Activated CD4-positive, alpha-beta memory T cell treated with anti-CD3 and anti-CD28 coated beads, Interleukin-2, amount 10 ng/mL, durations not matched to agents 7 days and 5 days (primary cell): ENCODE results near the gene ADORA1. TPM values are rescaled to one million over a fixed set of nuclear protein-coding genes. Genes with fewer than 3 reads are reported as not detected.

ENCODE experiments used
- CTCF ChIA-PET: fragments of 350-600 bp; sonication (Branson Sonifier 250); formaldehyde crosslinking; loops from one replicate; lab custom pipeline; 2021; ENCODE audit warnings: antibody characterized with exemption, inconsistent platforms; lab: Charles Lee
- POLR2A ChIA-PET: fragments of 350-600 bp; sonication (Branson Sonifier 250); formaldehyde crosslinking; loops from one replicate; lab custom pipeline; 2021; ENCODE audit warnings: antibody characterized with exemption; lab: Charles Lee
- DNase-seq: peaks from one replicate; pipeline ENCODE4 v3.0.0-alpha.2; 2020
- H3K27ac Mint-ChIP-seq: one replicate; pipeline ENCODE4 v1.8.0; 2021; ENCODE audit warnings: mild to moderate bottlenecking, mixed read lengths
- H3K27me3 Mint-ChIP-seq: one replicate; pipeline ENCODE4 v1.8.0; 2021; ENCODE audit warnings: mixed read lengths
- H3K36me3 Mint-ChIP-seq: one replicate; pipeline ENCODE4 v1.8.0; 2021; ENCODE audit warnings: low read depth, mixed read lengths
- H3K4me1 Mint-ChIP-seq: one replicate; pipeline ENCODE4 v1.8.0; 2021; ENCODE audit warnings: mixed read lengths
- H3K4me3 Mint-ChIP-seq: one replicate; pipeline ENCODE4 v1.8.0; 2021; ENCODE audit warnings: mild to moderate bottlenecking, mixed read lengths
- H3K9me3 Mint-ChIP-seq: one replicate; pipeline ENCODE4 v1.8.0; 2021; ENCODE audit warnings: mixed read lengths
- total RNA-seq, 2 experiments: library from RNA; stranded (reverse); gene quantifications; one replicate each; pipeline ENCODE4 v1.2.3, GENCODE V29; 2021

The ADORA1 gene
- total RNA-seq, 2 experiments from 2014 or later, result 0.40 TPM; not detected in 1

- POLR2A ChIA-PET, result no interaction called here
- CTCF ChIA-PET, result no interaction called here
These were observed 61.2 kb downstream of the ADORA1 start for GRCh38 chr1:203188686-203189232.

DNA sequence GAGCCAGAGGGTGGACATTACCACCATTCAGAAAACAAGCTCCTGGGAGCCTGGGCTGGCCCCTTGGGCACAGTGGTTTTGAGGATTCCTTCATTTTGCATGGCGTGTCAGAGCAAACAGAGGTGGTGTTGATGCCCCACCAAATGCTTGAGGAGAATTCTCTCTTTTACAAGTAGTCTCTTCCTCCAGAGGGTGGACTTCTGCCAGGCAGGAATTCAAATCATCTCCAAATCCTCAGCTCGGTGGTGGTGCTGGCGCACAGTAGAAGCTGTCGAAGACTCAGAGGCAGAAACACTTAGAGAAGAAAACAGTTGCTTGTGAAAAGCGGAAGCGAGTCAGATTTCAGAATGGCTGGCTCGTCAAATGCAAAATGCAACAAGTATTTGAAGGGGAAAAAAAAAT lies 62.4 kb downstream of the ADORA1 start:
- Mint-ChIP-seq H3K27me3 (peaks cover 21% of the 10 kb centered on the region), H3K36me3 (no peaks in the 10 kb centered on the region), H3K27ac (no peak overlapping the region), H3K4me3 (no peak overlapping the region), H3K4me1 (no peaks in the 10 kb centered on the region), H3K9me3 (no peaks in the 10 kb centered on the region)
- POLR2A ChIA-PET, result interaction anchor here (1.3 kb wide), 1 partner anchor 11 kb away, joined by 3 read pairs; no protein-coding TSS in a partner anchor
- CTCF ChIA-PET, result no interaction called here
- DNase-seq, result no peak

More at GRCh38 chr1:203188686-203189232, 61.2 kb downstream of the ADORA1 start:
- H3K4me3 Mint-ChIP-seq, result no peak overlapping the region
- H3K4me1 Mint-ChIP-seq, result no peaks in the 10 kb centered on the region
- H3K9me3 Mint-ChIP-seq, result no peaks in the 10 kb centered on the region
- DNase-seq, result no peak
- peaks cover 21% of the 10 kb centered on the region for H3K27me3 Mint-ChIP-seq
- H3K36me3 Mint-ChIP-seq, result no peaks in the 10 kb centered on the region
- H3K27ac Mint-ChIP-seq, result no peak overlapping the region

DNA sequence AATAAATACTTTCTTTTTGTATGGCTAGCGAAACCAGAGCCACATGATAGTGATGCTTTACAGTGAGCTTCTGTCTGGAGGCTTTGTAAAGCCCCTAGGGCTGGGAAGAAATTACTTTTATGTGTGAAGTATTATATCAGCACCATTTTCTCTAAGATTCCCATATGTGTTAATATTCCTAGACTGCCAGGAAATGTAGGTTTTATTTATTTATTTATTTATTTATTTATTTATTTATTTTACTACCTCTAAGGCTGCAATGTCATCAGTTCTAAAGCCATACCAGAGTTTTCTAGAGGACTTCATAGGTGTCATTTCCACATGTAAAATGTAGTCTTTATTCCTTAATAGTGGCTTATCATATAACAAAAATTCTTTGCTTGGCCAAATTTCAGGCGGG lies 63.4 kb downstream of the ADORA1 start:
- Mint-ChIP-seq H3K9me3 (no peaks in the 10 kb centered on the region), H3K36me3 (no peaks in the 10 kb centered on the region), H3K27ac (no peak overlapping the region), H3K4me3 (no peak overlapping the region), H3K27me3 (peaks cover 27% of the 10 kb centered on the region), H3K4me1 (no peaks in the 10 kb centered on the region)
- no peak for DNase-seq
- CTCF ChIA-PET, result no interaction called here
- POLR2A ChIA-PET, result interaction anchor here (1.3 kb wide), 1 partner anchor 12 kb away, joined by 3 read pairs; no protein-coding TSS in a partner anchor

DNA sequence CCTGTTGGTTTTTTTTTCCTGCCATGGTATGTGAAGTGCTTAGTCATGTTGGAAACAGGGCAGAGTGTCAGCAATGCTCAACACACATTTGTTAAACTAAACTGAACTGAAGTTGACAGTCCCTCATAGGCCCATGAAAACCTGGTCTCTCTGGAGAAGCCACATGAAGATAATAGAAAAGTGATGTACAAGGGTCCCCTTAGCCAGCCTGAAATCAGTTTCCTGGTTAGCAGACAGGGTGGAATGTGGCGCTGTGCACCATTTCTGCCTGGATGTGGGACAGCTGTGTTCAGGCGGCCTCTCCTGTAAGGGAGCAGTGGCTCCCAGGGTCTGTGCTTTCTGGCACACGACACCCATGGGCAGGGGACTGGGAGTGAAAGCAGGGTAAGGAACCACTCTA lies 68.8 kb downstream of the ADORA1 start:
- no peak for DNase-seq
- H3K4me3 Mint-ChIP-seq, result no peak overlapping the region
- H3K4me1 Mint-ChIP-seq, result no peaks in the 10 kb centered on the region
- H3K36me3 Mint-ChIP-seq, result no peaks in the 10 kb centered on the region
- peaks cover 29% of the 10 kb centered on the region for H3K27me3 Mint-ChIP-seq
- no peak overlapping the region for H3K27ac Mint-ChIP-seq
- ChIA-PET POLR2A (no interaction called here), CTCF (no interaction called here)
- H3K9me3 Mint-ChIP-seq, result no peaks in the 10 kb centered on the region

DNA sequence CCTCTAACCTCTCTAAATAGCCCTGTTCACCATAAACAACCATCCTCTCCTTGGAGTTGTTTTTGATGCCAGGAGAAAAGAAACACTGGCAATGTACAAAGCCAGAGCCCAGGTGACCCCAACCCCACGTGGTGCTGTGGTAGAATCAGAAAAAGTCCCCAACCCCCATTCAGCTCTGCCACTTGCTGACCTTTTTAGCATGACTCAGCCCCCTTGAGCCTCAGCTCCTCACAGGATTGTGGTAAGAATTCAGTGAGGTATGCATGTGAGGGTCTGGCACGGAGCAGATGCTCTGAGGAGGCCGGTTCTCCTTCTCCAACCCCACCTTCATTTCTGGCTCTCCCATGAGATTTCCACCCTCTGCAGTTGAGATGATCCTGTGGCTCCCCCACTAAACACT lies 70.1 kb downstream of the ADORA1 start:
- Mint-ChIP-seq H3K4me3 (no peak overlapping the region), H3K9me3 (no peaks in the 10 kb centered on the region), H3K27ac (no peak overlapping the region), H3K4me1 (no peaks in the 10 kb centered on the region), H3K36me3 (no peaks in the 10 kb centered on the region), H3K27me3 (peaks cover 32% of the 10 kb centered on the region)
- ChIA-PET CTCF (no interaction called here), POLR2A (no interaction called here)
- DNase-seq, result no peak

DNA sequence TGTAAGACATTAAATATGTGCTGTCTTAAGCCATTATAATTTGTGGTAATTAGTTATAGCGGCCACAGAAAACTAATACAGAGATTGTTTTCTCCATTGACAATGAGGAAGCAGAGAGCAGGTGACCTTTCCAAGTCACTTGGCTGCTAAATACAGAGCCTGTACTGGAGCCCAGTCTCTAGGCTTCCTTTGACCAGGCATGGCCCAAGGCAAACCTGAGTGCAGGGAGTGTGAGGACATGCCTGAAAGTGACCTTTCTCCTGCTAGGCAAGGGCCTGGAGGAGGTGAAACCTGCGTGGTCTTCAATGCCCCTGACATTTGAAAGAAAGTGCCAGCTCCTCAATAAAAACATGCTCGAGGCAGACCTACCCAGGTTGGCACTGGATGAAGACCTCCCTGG lies 71.5 kb downstream of the ADORA1 start:
- no peak for DNase-seq
- Mint-ChIP-seq H3K27ac (no peak overlapping the region), H3K9me3 (no peaks in the 10 kb centered on the region), H3K36me3 (no peaks in the 10 kb centered on the region), H3K4me3 (no peak overlapping the region), H3K4me1 (no peaks in the 10 kb centered on the region), H3K27me3 (peaks cover 40% of the 10 kb centered on the region)
- CTCF ChIA-PET, result interaction anchor here (1.3 to 1.4 kb wide), 2 partner anchors 17 to 27 kb away, joined by 3 read pairs; no protein-coding TSS in a partner anchor
- POLR2A ChIA-PET, result no interaction called here

DNA sequence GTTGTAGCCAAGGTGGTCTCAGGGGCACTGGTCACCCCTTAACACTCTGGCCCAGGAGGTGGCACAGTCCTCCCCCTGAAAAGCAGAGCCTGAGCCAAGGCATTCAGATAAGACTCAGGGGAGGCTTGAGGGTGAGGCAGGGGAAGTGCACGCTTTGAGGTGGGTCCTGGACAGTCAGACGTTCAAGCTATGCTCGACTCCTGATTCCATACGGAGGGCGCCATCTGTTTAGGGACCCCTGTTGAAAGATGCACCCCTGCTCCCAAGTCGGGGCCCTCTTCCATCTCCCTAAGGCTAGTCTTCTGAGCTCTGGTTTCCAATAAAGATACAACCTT lies 71.9 kb downstream of the ADORA1 start:
- ChIA-PET POLR2A (no interaction called here), CTCF (interaction anchor here (0.9 to 1.4 kb wide), 3 partner anchors 17 to 160 kb away, joined by 3 to 4 read pairs (median 3); no protein-coding TSS in a partner anchor)
- Mint-ChIP-seq H3K4me1 (no peaks in the 10 kb centered on the region), H3K36me3 (no peaks in the 10 kb centered on the region), H3K27me3 (peaks cover 40% of the 10 kb centered on the region), H3K27ac (no peak overlapping the region), H3K4me3 (no peak overlapping the region), H3K9me3 (no peaks in the 10 kb centered on the region)
- DNase-seq, result no peak

DNA sequence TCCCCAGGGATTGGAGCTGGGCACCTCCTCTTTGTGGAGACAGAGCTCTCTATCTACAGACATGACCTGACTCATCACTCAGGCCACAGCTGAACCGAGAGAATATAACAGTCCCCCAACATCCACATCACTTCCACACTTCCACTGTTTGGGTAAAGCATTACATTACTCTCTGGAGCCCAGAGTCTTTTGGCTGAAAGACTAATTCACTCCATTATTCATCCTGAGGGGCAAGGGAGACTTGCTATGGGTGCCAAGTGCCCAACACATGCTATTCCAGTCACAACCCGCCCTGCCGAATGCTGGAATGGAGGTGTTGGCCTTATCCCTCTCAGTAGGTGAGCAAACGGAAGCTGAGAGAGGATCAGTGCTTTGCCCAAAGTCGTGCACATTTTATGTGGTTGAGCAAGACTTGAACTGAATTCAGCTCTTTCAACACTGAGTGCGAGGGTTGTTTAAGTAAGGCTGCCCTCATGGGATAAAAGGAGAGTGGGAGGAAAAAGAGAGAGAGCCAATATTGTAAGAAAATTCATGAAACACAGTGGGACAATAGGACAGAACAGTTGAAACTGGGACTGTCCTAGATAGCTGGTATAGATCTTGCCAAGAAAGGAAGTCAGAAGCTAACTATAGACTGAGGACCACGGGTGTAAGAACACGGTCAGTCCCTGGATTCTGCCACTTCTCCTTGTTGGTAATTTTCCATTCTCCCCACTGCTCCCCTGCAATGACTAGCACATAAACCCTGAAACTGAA lies 72.5 kb downstream of the ADORA1 start:
- Mint-ChIP-seq H3K27ac (no peak overlapping the region), H3K9me3 (no peaks in the 10 kb centered on the region), H3K27me3 (peaks cover 40% of the 10 kb centered on the region), H3K4me3 (no peak overlapping the region), H3K4me1 (no peaks in the 10 kb centered on the region), H3K36me3 (no peaks in the 10 kb centered on the region)
- POLR2A ChIA-PET, result interaction anchor here (0.9 kb wide), 1 partner anchor 160 kb away, joined by 3 read pairs; no protein-coding TSS in a partner anchor
- CTCF ChIA-PET, result interaction anchor here (0.9 kb wide), 1 partner anchor 160 kb away, joined by 4 read pairs; no protein-coding TSS in a partner anchor
- DNase-seq, result no peak

DNA sequence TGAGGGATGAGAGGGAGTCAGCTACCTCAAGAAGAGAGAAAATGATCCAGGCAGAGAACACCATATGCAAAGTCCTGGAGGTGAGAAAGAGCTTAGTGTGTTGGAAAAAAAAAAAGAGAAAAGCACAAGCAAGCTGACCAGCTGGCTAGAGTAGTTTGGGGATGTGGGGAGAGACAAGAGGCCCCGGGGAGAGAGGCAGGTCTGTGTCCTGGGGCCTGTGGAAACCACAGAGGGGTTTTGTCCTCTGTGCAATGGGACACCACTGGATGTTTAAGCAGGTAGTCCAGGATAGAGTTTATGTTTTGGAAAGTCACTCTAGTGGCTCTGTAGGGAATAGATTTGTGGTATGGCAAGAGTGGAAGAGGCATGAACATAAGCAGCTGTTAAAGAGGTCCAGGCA lies 73.4 kb downstream of the ADORA1 start:
- H3K9me3 Mint-ChIP-seq, result no peaks in the 10 kb centered on the region

DNA sequence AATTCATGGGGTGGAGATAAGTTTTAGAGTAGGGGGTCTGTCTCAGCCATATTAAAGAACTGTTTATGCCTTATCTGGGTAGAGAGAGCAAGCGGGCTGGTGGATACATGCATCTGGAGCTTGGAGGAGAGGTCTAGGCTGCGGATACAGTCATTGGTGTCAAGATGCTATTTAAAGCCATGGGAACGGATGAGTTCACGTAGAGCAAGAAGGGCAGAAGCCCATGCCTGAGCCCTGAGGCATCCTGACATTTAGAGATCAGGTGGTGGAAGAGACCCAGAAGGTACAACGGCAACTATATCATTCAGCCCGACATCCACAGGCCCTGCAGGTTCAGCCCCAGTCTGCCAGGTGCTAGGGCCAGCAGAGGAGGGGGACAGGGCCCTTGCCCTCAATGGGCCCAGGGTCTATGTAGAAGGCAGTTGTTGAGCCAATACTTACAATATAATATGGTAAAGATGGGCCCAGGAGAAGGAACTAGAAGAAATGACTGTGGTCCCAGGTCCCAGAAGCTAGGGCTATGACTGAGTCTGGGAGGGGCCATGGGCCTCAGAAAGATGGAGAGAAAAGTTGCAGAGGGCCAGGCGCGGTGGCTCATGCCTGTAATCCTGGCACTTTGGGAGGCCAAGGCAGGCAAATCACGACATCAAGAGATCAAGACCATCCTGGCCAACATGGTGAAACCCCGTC lies 74.1 kb downstream of the ADORA1 start:
- Mint-ChIP-seq H3K4me1 (no peaks in the 10 kb centered on the region), H3K9me3 (no peaks in the 10 kb centered on the region), H3K36me3 (no peaks in the 10 kb centered on the region), H3K27me3 (peaks cover 34% of the 10 kb centered on the region), H3K4me3 (no peak overlapping the region), H3K27ac (no peak overlapping the region)
- CTCF ChIA-PET, result no interaction called here
- DNase-seq, result no peak
- POLR2A ChIA-PET, result no interaction called here

More for the DNA sequence above, 73.4 kb downstream of the ADORA1 start:
- Mint-ChIP-seq H3K4me1 (no peaks in the 10 kb centered on the region), H3K27me3 (peaks cover 34% of the 10 kb centered on the region), H3K36me3 (no peaks in the 10 kb centered on the region), H3K27ac (no peak overlapping the region), H3K4me3 (no peak overlapping the region)
- CTCF ChIA-PET, result no interaction called here
- POLR2A ChIA-PET, result no interaction called here
- no peak for DNase-seq

DNA sequence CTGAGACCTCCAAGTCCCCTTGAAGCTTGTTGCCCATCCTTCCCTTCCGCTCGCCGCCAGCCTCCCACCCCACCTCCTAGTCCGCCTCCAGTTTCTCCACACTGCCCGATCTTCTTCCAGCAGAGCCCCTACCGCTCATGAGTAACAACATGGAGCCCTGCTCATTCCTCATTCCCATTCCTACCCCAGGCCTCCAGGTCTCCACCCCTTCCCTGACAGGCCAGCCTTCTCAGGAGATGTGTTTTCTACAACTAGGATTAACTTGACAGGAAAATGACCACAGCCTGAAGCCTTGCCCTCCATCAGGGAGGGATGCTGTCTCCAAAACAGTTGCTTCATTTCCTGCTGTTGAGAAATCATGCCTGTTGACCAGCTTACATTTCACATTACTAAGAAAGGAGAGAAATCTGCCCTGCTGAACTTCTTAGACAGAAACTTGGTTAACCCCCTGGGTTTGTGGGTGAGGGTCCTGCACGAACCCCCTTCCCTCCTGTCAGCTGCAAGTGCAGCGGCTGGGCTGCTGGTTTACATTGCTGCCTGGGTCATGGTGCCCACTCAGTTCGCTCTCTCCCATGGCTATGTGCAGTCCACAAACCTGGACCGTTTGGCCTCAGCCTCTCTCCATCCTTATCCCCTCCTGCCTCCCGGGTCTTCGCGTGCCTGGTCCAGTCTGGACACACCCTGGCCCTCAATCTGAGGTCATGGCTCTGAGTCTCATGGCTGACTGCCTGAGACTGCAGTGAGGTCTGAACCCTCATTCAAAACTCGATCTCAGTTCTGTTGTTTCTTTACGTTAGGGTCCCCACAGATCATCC lies 75.1 kb downstream of the ADORA1 start:
- no peak overlapping the region for H3K27ac Mint-ChIP-seq
- CTCF ChIA-PET, result interaction anchor here (1.6 kb wide), 1 partner anchor 13 kb away, joined by 7 read pairs; no protein-coding TSS in a partner anchor
- no peak overlapping the region for H3K4me3 Mint-ChIP-seq
- no peak for DNase-seq
- peaks cover 1% of the 10 kb centered on the region for H3K4me1 Mint-ChIP-seq
- H3K9me3 Mint-ChIP-seq, result no peaks in the 10 kb centered on the region
- peaks cover 30% of the 10 kb centered on the region for H3K27me3 Mint-ChIP-seq
- H3K36me3 Mint-ChIP-seq, result no peaks in the 10 kb centered on the region
- POLR2A ChIA-PET, result no interaction called here

- POLR2A ChIA-PET, result no interaction called here
- no peak for DNase-seq
- no peaks in the 10 kb centered on the region for H3K9me3 Mint-ChIP-seq
- H3K4me1 Mint-ChIP-seq, result peaks cover 1% of the 10 kb centered on the region
- H3K36me3 Mint-ChIP-seq, result no peaks in the 10 kb centered on the region
- CTCF ChIA-PET, result no interaction called here
- no peak overlapping the region for H3K4me3 Mint-ChIP-seq
- H3K27ac Mint-ChIP-seq, result no peak overlapping the region
- H3K27me3 Mint-ChIP-seq, result peaks cover 29% of the 10 kb centered on the region
These were observed 77.2 kb downstream of the ADORA1 start for GRCh38 chr1:203204756-203205155.
